ENCODE measurements around the gene GIMAP7. TPM values are rescaled to one million over a fixed set of nuclear protein-coding genes. Genes with fewer than 3 reads are reported as not detected.

The GIMAP7 gene
- total and polyA plus RNA-seq, 4 donors = 20.6 to 54.7 (median 35.3) TPM

GRCh38 chr7:150531704-150532103 lies 17.0 kb downstream of the GIMAP7 start:
- Histone ChIP-seq H3K9me3 (ENCODE audit: control insufficient read depth in 4 of 4, insufficient read depth in 3 of 4, low read length in 3 of 4) (peaks cover 0 to 10% (median 5%) of the 10 kb centered on the region in 4 donors), H3K9ac (ENCODE audit: insufficient read depth in 1 of 2, low read length in 2 of 2) (no peak overlapping the region), H3K27ac (ENCODE audit: low read depth in 1 of 2, low read length in 1 of 2) (no peak overlapping the region), H3K4me3 (no peak overlapping the region), H3K27me3 (ENCODE audit: control insufficient read depth in 3 of 3, insufficient read depth in 3 of 3, low read length in 2 of 3) (no peaks in the 10 kb centered on the region), H3K4me1 (ENCODE audit: control insufficient read depth in 5 of 5, insufficient read depth in 5 of 5, low read length in 5 of 5) (no peaks in the 10 kb centered on the region), H3K36me3 (ENCODE audit: control insufficient read depth in 4 of 4, insufficient read depth in 4 of 4, low read length in 4 of 4) (no peaks in the 10 kb centered on the region)
- no peak for TF ChIP-seq CTCF (IDR thresholded peaks at IDR 0.05; ENCODE audit: control extremely low read depth, extremely low read depth)
- DNase-seq (no peak), ATAC-seq (ENCODE audit: insufficient read depth, low FRiP score) (no peak)
- 95 to 96% methylated on average over 1 of the region's 1 CpG for WGBS, 2 donors

GRCh38 chr7:150538259-150538658 lies 23.6 kb downstream of the GIMAP7 start:
- ATAC-seq (ENCODE audit: insufficient read depth, low FRiP score) = no peak
- no peak for DNase-seq
- TF ChIP-seq CTCF (IDR thresholded peaks at IDR 0.05; ENCODE audit: control extremely low read depth, extremely low read depth) = no peak
- no peak overlapping the region for H3K4me3 ChIP-seq
- no peaks in the 10 kb centered on the region for H3K4me1 ChIP-seq (ENCODE audit: control insufficient read depth in 5 of 5, insufficient read depth in 5 of 5, low read length in 5 of 5)
- no peak overlapping the region for H3K9ac ChIP-seq (ENCODE audit: insufficient read depth in 1 of 2, low read length in 2 of 2)
- no peak overlapping the region for H3K27ac ChIP-seq (ENCODE audit: low read depth in 1 of 2, low read length in 1 of 2)
- H3K9me3 ChIP-seq (ENCODE audit: control insufficient read depth in 4 of 4, insufficient read depth in 3 of 4, low read length in 3 of 4) = peaks cover 0 to 28% (median 12%) of the 10 kb centered on the region in 4 donors
- 98% methylated on average over 2 of the region's 2 CpGs for WGBS, 2 donors
- no peaks in the 10 kb centered on the region for H3K36me3 ChIP-seq (ENCODE audit: control insufficient read depth in 4 of 4, insufficient read depth in 4 of 4, low read length in 4 of 4)
- H3K27me3 ChIP-seq (ENCODE audit: control insufficient read depth in 3 of 3, insufficient read depth in 3 of 3, low read length in 2 of 3) = no peaks in the 10 kb centered on the region

- no peak for TF ChIP-seq CTCF (IDR thresholded peaks at IDR 0.05; ENCODE audit: control extremely low read depth, extremely low read depth)
Measured at GRCh38 chr7:150553163-150553562, 38.5 kb downstream of the GIMAP7 start.

GRCh38 chr7:150556521-150557138 lies 42.0 kb downstream of the GIMAP7 start:
- DNase-seq (peak in 1 of 3 donors; percentile 14), ATAC-seq (ENCODE audit: insufficient read depth, low FRiP score) (peak; percentile 72)

More at GRCh38 chr7:150553163-150553562, 38.5 kb downstream of the GIMAP7 start:
- no peaks in the 10 kb centered on the region for H3K4me1 ChIP-seq (ENCODE audit: control insufficient read depth in 5 of 5, insufficient read depth in 5 of 5, low read length in 5 of 5)
- DNase-seq (no peak), ATAC-seq (ENCODE audit: insufficient read depth, low FRiP score) (no peak)
- H3K27ac ChIP-seq (ENCODE audit: low read depth in 1 of 2, low read length in 1 of 2) = no peak overlapping the region
- no peaks in the 10 kb centered on the region for H3K36me3 ChIP-seq (ENCODE audit: control insufficient read depth in 4 of 4, insufficient read depth in 4 of 4, low read length in 4 of 4)
- no peak overlapping the region for H3K4me3 ChIP-seq
- H3K27me3 ChIP-seq (ENCODE audit: control insufficient read depth in 3 of 3, insufficient read depth in 3 of 3, low read length in 2 of 3) = no peaks in the 10 kb centered on the region
- no peak overlapping the region for H3K9ac ChIP-seq (ENCODE audit: insufficient read depth in 1 of 2, low read length in 2 of 2)
- peaks cover 0 to 11% (median 0%) of the 10 kb centered on the region in 4 donors for H3K9me3 ChIP-seq (ENCODE audit: control insufficient read depth in 4 of 4, insufficient read depth in 3 of 4, low read length in 3 of 4)

More at GRCh38 chr7:150556521-150557138, 42.0 kb downstream of the GIMAP7 start:
- 19 to 29% methylated on average over 4 of the region's 4 CpGs for WGBS, 2 donors
- Histone ChIP-seq H3K4me1 (ENCODE audit: control insufficient read depth in 5 of 5, insufficient read depth in 5 of 5, low read length in 5 of 5) (peaks cover 0 to 1% (median 0%) of the 10 kb centered on the region in 5 donors), H3K9ac (ENCODE audit: insufficient read depth in 1 of 2, low read length in 2 of 2) (no peak overlapping the region), H3K27me3 (ENCODE audit: control insufficient read depth in 3 of 3, insufficient read depth in 3 of 3, low read length in 2 of 3) (no peaks in the 10 kb centered on the region), H3K36me3 (ENCODE audit: control insufficient read depth in 4 of 4, insufficient read depth in 4 of 4, low read length in 4 of 4) (no peaks in the 10 kb centered on the region), H3K27ac (ENCODE audit: low read depth in 1 of 2, low read length in 1 of 2) (peak overlapping the region; percentile 26 to 79), H3K4me3 (no peak overlapping the region), H3K9me3 (ENCODE audit: control insufficient read depth in 4 of 4, insufficient read depth in 3 of 4, low read length in 3 of 4) (peaks cover 0 to 5% (median 3%) of the 10 kb centered on the region in 4 donors)
- TF ChIP-seq CTCF (IDR thresholded peaks at IDR 0.05; ENCODE audit: control extremely low read depth, extremely low read depth) = no peak
